ENCODE data around the gene POR. TPM values are rescaled to one million over a fixed set of nuclear protein-coding genes. Genes with fewer than 3 reads are reported as not detected.
"Not testable (repeated sequence)": the region's sequence is repeated elsewhere in the genome, so short reads cannot be mapped to it uniquely, and the experiment has no call there.

The POR gene
- total and polyA plus RNA-seq, 4 donors: 40.3 to 86.7 (median 72.1) TPM

DNA sequence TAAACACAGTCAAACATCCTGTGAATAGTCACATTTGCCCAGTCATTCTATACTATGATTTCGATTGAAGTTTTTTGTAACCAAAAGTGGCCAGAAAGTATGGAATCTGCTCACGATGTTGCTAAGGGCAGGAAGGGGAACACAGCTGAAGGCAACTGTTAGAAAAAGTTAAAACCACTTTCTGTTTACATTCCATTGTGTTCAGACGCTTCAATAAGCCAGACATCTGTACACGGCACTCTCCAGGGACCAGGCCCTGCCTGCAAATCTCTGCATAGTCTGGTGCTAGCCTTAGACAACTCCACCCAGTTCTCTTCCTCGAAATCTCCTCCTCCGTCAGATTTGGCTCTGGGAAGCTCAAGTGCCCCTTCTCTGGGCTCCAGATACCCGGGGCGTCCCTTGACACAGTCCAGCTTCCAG, 96.5 kb downstream of the POR start:
- H3K4me3 ChIP-seq (ENCODE audit: low read depth, low read length): no peak overlapping the region
- WGBS (ENCODE audit: insufficient coverage): 89% methylated on average over 6 of the region's 8 CpGs
- peaks cover 22% of the 10 kb centered on the region for H3K36me3 ChIP-seq (ENCODE audit: control insufficient read depth, insufficient read depth, low read length)
- H3K9me3 ChIP-seq (ENCODE audit: control insufficient read depth, insufficient read depth, low read length): no peaks in the 10 kb centered on the region
- H3K27me3 ChIP-seq (ENCODE audit: control insufficient read depth, insufficient read depth, low read length): no peaks in the 10 kb centered on the region
- H3K27ac ChIP-seq (ENCODE audit: low read depth, low read length): no peak overlapping the region
- no peaks in the 10 kb centered on the region for H3K4me1 ChIP-seq (ENCODE audit: control insufficient read depth, insufficient read depth, low read length)
- peak in 2 of 6 donors; percentile 18 to 25 for DNase-seq (ENCODE audit: low read depth in 4 of 6, low spot score in 6 of 6)

GRCh38 chr7:76016191-76016947, 101.4 kb downstream of the POR start:
- H3K27ac ChIP-seq (ENCODE audit: low read depth, low read length): no peak overlapping the region
- no peaks in the 10 kb centered on the region for H3K27me3 ChIP-seq (ENCODE audit: control insufficient read depth, insufficient read depth, low read length)
- H3K4me1 ChIP-seq (ENCODE audit: control insufficient read depth, insufficient read depth, low read length): no peaks in the 10 kb centered on the region
- H3K4me3 ChIP-seq (ENCODE audit: low read depth, low read length): no peak overlapping the region
- no peaks in the 10 kb centered on the region for H3K9me3 ChIP-seq (ENCODE audit: control insufficient read depth, insufficient read depth, low read length)
- WGBS (ENCODE audit: insufficient coverage): 85% methylated on average over 2 of the region's 13 CpGs
- peaks cover 17% of the 10 kb centered on the region for H3K36me3 ChIP-seq (ENCODE audit: control insufficient read depth, insufficient read depth, low read length)
- no peak for DNase-seq (ENCODE audit: low read depth in 4 of 6, low spot score in 6 of 6)

- H3K36me3 ChIP-seq (ENCODE audit: control insufficient read depth, insufficient read depth, low read length): peaks cover 17% of the 10 kb centered on the region
- H3K27ac ChIP-seq (ENCODE audit: low read depth, low read length); H3K9me3 ChIP-seq (ENCODE audit: control insufficient read depth, insufficient read depth, low read length); H3K4me3 ChIP-seq (ENCODE audit: low read depth, low read length); H3K4me1 ChIP-seq (ENCODE audit: control insufficient read depth, insufficient read depth, low read length); H3K27me3 ChIP-seq (ENCODE audit: control insufficient read depth, insufficient read depth, low read length); DNase-seq (ENCODE audit: low read depth in 4 of 6, low spot score in 6 of 6): not testable (repeated sequence)
- WGBS (ENCODE audit: insufficient coverage): 100% methylated on average over 2 of the region's 4 CpGs
Measured at GRCh38 chr7:76018520-76018919, 103.6 kb downstream of the POR start.

- Histone ChIP-seq H3K27me3 (ENCODE audit: control insufficient read depth, insufficient read depth, low read length) (no peaks in the 10 kb centered on the region), H3K4me1 (ENCODE audit: control insufficient read depth, insufficient read depth, low read length) (no peaks in the 10 kb centered on the region), H3K36me3 (ENCODE audit: control insufficient read depth, insufficient read depth, low read length) (peaks cover 15% of the 10 kb centered on the region), H3K27ac (ENCODE audit: low read depth, low read length) (no peak overlapping the region), H3K9me3 (ENCODE audit: control insufficient read depth, insufficient read depth, low read length) (no peaks in the 10 kb centered on the region), H3K4me3 (ENCODE audit: low read depth, low read length) (no peak overlapping the region)
- 36% methylated on average over 5 of the region's 6 CpGs for WGBS (ENCODE audit: insufficient coverage)
- DNase-seq (ENCODE audit: low read depth in 4 of 6, low spot score in 6 of 6): peak; percentile 15 to 84 (median 40)
Measured at GRCh38 chr7:76020031-76020714, 105.2 kb downstream of the POR start.

DNA sequence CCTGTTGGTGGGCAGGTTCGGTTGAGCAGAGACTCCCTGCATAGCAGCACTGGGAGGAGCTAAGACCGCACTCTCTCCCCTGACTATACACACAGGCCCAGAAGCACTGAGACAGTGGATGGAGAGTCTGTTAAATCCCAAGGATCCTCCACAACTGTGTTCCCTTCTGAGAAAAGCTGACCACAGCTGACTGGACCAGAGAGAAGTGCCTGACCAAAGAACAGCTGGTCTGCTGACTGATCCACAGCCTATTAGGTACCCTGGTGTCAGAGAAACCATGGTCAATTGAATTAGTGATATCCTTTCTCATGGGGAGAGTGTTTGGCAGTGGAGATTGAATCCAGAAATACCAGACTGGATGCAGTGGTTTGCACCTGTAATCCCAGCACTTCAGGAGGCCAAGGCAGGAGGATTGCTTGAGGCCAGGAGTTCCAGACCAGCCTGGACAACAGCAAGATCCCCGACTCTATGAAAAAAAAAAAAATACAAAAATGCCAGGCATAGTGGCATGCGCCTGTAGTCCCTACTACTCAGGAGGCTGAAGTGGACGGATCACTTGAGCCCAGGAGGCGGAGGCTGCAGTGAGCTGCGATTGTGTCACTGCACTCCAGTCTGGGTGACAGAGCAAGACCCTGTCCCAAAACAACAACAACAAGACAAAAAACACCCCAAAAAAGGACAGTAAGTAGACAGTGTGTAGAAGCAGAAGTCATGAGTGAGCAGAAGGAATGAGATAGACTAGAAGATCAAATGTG, 107.2 kb downstream of the POR start:
- 96% methylated on average over 3 of the region's 7 CpGs for WGBS (ENCODE audit: insufficient coverage)

GRCh38 chr7:76023002-76023401, 108.0 kb downstream of the POR start:
- WGBS (ENCODE audit: insufficient coverage): 13% methylated on average over 3 of the region's 4 CpGs
- peak in 2 of 6 donors; percentile 13 to 24 for DNase-seq (ENCODE audit: low read depth in 4 of 6, low spot score in 6 of 6)
- H3K27ac ChIP-seq (ENCODE audit: low read depth, low read length): no peak overlapping the region

More for the DNA sequence above, 107.2 kb downstream of the POR start:
- Histone ChIP-seq H3K27me3 (ENCODE audit: control insufficient read depth, insufficient read depth, low read length) (no peaks in the 10 kb centered on the region), H3K4me3 (ENCODE audit: low read depth, low read length) (no peak overlapping the region), H3K36me3 (ENCODE audit: control insufficient read depth, insufficient read depth, low read length) (peaks cover 21% of the 10 kb centered on the region), H3K4me1 (ENCODE audit: control insufficient read depth, insufficient read depth, low read length) (no peaks in the 10 kb centered on the region), H3K27ac (ENCODE audit: low read depth, low read length) (no peak overlapping the region), H3K9me3 (ENCODE audit: control insufficient read depth, insufficient read depth, low read length) (no peaks in the 10 kb centered on the region)
- no peak for DNase-seq (ENCODE audit: low read depth in 4 of 6, low spot score in 6 of 6)

DNA sequence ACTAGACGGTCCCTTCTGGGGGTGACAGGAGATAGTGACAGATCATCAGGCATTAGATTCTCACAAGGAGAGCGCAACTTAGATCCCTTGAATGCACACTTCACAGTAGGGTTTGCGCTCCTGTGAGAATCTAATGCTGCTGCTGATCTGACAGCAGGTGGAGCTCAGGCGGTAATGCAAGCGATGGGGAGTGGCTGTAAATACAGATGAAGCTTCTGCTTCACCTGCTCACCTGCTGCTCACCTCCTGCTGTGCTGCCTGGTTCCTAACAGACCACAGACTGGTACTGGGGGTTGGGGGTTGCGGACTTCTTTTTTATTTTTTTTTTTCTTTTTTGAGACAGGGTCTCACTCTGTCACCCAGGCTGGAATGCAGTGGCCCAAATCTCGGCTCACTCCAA, 114.7 kb downstream of the POR start:
- WGBS (ENCODE audit: insufficient coverage): 92% methylated on average over 4 of the region's 7 CpGs

More at GRCh38 chr7:76023002-76023401, 108.0 kb downstream of the POR start:
- Histone ChIP-seq H3K27me3 (ENCODE audit: control insufficient read depth, insufficient read depth, low read length) (no peaks in the 10 kb centered on the region), H3K4me3 (ENCODE audit: low read depth, low read length) (no peak overlapping the region), H3K36me3 (ENCODE audit: control insufficient read depth, insufficient read depth, low read length) (peaks cover 25% of the 10 kb centered on the region), H3K9me3 (ENCODE audit: control insufficient read depth, insufficient read depth, low read length) (no peaks in the 10 kb centered on the region), H3K4me1 (ENCODE audit: control insufficient read depth, insufficient read depth, low read length) (no peaks in the 10 kb centered on the region)

GRCh38 chr7:76031964-76032363, 117.0 kb downstream of the POR start:
- H3K27ac ChIP-seq (ENCODE audit: low read depth, low read length): no peak overlapping the region
- no peak for DNase-seq (ENCODE audit: low read depth in 4 of 6, low spot score in 6 of 6)
- peaks cover 14% of the 10 kb centered on the region for H3K36me3 ChIP-seq (ENCODE audit: control insufficient read depth, insufficient read depth, low read length)
- 100% methylated on average over 1 of the region's 1 CpG for WGBS (ENCODE audit: insufficient coverage)
- H3K4me1 ChIP-seq (ENCODE audit: control insufficient read depth, insufficient read depth, low read length): no peaks in the 10 kb centered on the region
- H3K9me3 ChIP-seq (ENCODE audit: control insufficient read depth, insufficient read depth, low read length): no peaks in the 10 kb centered on the region
- no peak overlapping the region for H3K4me3 ChIP-seq (ENCODE audit: low read depth, low read length)
- H3K27me3 ChIP-seq (ENCODE audit: control insufficient read depth, insufficient read depth, low read length): no peaks in the 10 kb centered on the region

More for the DNA sequence above, 114.7 kb downstream of the POR start:
- peaks cover 18% of the 10 kb centered on the region for H3K36me3 ChIP-seq (ENCODE audit: control insufficient read depth, insufficient read depth, low read length)
- H3K27me3 ChIP-seq (ENCODE audit: control insufficient read depth, insufficient read depth, low read length); H3K4me3 ChIP-seq (ENCODE audit: low read depth, low read length); H3K9me3 ChIP-seq (ENCODE audit: control insufficient read depth, insufficient read depth, low read length); H3K4me1 ChIP-seq (ENCODE audit: control insufficient read depth, insufficient read depth, low read length); H3K27ac ChIP-seq (ENCODE audit: low read depth, low read length); DNase-seq (ENCODE audit: low read depth in 4 of 6, low spot score in 6 of 6): not testable (repeated sequence)
